Transverse colon (tissue), 4 donors: ENCODE results near the gene LAMTOR3. TPM values are rescaled to one million over a fixed set of nuclear protein-coding genes. Genes with fewer than 3 reads are reported as not detected.

Experiments used
- DNase-seq: peaks from one replicate; pipeline ENCODE4 v3.0.0-alpha.2; 2019
- H3K27ac ChIP-seq, 4 donors: fragments of 200-600 bp; sonication (generic); 2 replicates each; pipeline ENCODE4 v1.5.1; 2016 to 2018; ENCODE audit warnings: inconsistent platforms in 4 of 4
- H3K27me3 ChIP-seq: fragments of 200-600 bp; sonication (generic); 2 replicates; pipeline ENCODE4 v1.5.1; 2017; ENCODE audit warnings: inconsistent platforms
- H3K36me3 ChIP-seq, 4 donors: fragments of 200-600 bp; sonication (generic); 2 replicates each; pipeline ENCODE4 v1.5.1; 2017 to 2019; ENCODE audit warnings: inconsistent platforms in 4 of 4
- H3K4me1 ChIP-seq, 4 donors: fragments of 200-600 bp; sonication (generic); 2 replicates each; pipeline ENCODE4 v1.5.1; 2017 to 2020; ENCODE audit warnings: inconsistent platforms in 4 of 4
- H3K4me3 ChIP-seq, 4 donors: fragments of 200-600 bp; sonication (generic); 1 replicate in 1 of 4; 2 replicates in 3 of 4; pipeline versions ENCODE4 v1.5.1 to v1.6.1; 2017 to 2019; ENCODE audit warnings: inconsistent platforms in 4 of 4
- H3K9me3 ChIP-seq, 2 donors: fragments of 200-600 bp; sonication (generic); 2 replicates each; pipeline ENCODE4 v1.5.1; 2017 to 2019; ENCODE audit warnings: inconsistent platforms in 2 of 2
- CTCF ChIP-seq, 5 experiments: fragments of 200-600 bp in 3 of 5; fragments of 450-650 bp in 2 of 5; sonication (generic) in 3 of 5; IDR thresholded peaks; 1 replicate in 2 of 5; 2 replicates in 3 of 5; pipeline ENCODE4 v1.5.1; 2016 to 2017; ENCODE audit warnings: antibody characterized with exemption in 5 of 5, inconsistent platforms in 3 of 5, mild to moderate bottlenecking in 2 of 5, moderate library complexity in 1 of 5
- EP300 ChIP-seq: sonication (generic); formaldehyde crosslinking; IDR thresholded peaks from one replicate; pipeline ENCODE4 v1.6.1; 2017; ENCODE audit warnings: antibody characterized with exemption, low read depth
- POLR2A ChIP-seq: fragments of 450-650 bp; IDR thresholded peaks from one replicate; pipeline ENCODE4 v1.6.1; 2016; ENCODE audit warnings: antibody characterized with exemption, mild to moderate bottlenecking, moderate library complexity
- POLR2AphosphoS5 ChIP-seq, 3 donors: sonication (generic); formaldehyde crosslinking; IDR thresholded peaks; one replicate each; pipeline ENCODE4 v1.6.1; 2016; ENCODE audit warnings: antibody characterized with exemption in 3 of 3
- WGBS, 2 donors: methylation state at CpG; one replicate each; pipeline ENCODE4 v1.1.5; 2018; ENCODE audit warnings: low coverage in 1 of 2; 5-methylcytosine and 5-hydroxymethylcytosine counted together
- in situ Hi-C, 4 donors: fragments of 200-750 bp; cut with MboI; loops; one replicate each; pipeline versions ENCODE4 v1.15.0 to v1.15.1; 2017; ENCODE audit warnings: low sequenced_read_pairs in 3 of 4, low pct_ligation_motif_present in 1 of 4, low pct_unique_long_range_greater_than_20kb in 1 of 4
- intact Hi-C: fragments of 100-400 bp; cut with DNase I; formaldehyde crosslinking; loops from one replicate; pipeline ENCODE4 v1.15.1; 2023; ENCODE audit warnings: low total_unique reads
- total RNA-seq, 4 donors: library from RNA; depleted of rRNA; stranded (reverse); fragments of >200 nt; gene quantifications; one replicate each; pipeline ENCODE4 v1.1.0, GENCODE V29; 2016

LAMTOR3 gene
- total RNA-seq, 4 donors from 2014 or later: 1.00 to 60.3 (median 32.0) TPM

GRCh38 chr4:99872570-99872969 is 21.7 kb downstream of the LAMTOR3 start:
- intact Hi-C loops: no loop called here
- Histone ChIP-seq H3K36me3 (no peaks in the 10 kb centered on the region), H3K27ac (no peak overlapping the region), H3K4me1 (no peaks in the 10 kb centered on the region), H3K27me3 (no peaks in the 10 kb centered on the region), H3K4me3 (no peak overlapping the region), H3K9me3 (no peaks in the 10 kb centered on the region)
- in situ Hi-C loops: no loop called here
- TF ChIP-seq CTCF (IDR thresholded peaks at IDR 0.05): no peak
- no peak for TF ChIP-seq POLR2A
- no peak for TF ChIP-seq EP300
- no peak for TF ChIP-seq POLR2AphosphoS5 (IDR thresholded peaks at IDR 0.05)
- no peak for DNase-seq

DNA sequence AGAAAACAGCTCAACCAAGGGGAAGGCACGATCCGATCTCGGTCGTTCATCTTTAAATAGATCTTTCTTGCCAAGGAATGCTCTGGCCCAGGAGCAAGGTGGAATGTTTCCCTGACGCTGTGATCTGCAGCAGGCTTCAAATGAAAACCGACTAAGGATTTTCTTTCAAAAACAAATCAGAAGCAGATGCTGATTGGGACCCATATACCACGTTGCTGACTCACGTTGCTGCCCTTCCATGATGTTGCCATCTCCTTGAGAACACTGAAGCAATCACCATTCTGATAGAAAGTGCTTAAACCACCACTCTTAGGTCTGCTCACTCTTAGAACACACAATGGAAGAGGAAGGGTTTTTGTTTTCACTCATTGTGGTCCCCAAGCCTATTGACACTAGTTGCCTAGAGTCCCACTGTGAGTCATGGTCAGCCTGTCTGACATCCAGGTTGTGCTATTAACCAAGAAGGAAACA is 26.1 kb downstream of the LAMTOR3 start:
- WGBS, 2 donors: 61 to 70% methylated on average over 8 of the region's 8 CpGs
- H3K36me3 ChIP-seq: no peaks in the 10 kb centered on the region
- peak overlapping the region in 2 of 4 donors; percentile 51 to 63 for H3K27ac ChIP-seq
- no peaks in the 10 kb centered on the region for H3K9me3 ChIP-seq
- in situ Hi-C loops: no loop called here
- intact Hi-C loops: no loop called here
- DNase-seq: no peak
- peaks cover 0 to 3% (median 0%) of the 10 kb centered on the region in 4 donors for H3K4me1 ChIP-seq
- no peak overlapping the region for H3K4me3 ChIP-seq
- TF ChIP-seq CTCF (IDR thresholded peaks at IDR 0.05) (no peak), POLR2A (no peak), EP300 (no peak), POLR2AphosphoS5 (IDR thresholded peaks at IDR 0.05) (no peak)
- H3K27me3 ChIP-seq: no peaks in the 10 kb centered on the region

DNA sequence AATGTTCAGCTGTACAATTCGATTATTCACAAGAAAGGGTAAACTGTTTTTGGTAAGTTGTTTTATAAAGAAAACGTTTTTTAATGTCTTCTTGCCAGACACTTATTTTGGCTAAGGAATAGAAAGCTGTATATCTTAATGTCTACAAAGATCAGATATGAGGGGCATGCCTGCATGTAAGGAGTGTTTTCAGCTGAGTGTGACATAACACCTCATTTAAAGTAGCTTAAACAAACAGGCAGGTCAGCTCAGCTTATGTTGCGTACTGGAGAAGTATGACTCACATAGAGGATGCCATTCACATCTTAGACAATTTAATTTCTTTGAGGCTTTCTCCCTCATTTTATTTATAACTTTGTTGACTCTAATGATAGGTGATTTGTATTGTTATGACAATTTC is 30.4 kb downstream of the LAMTOR3 start:
- DNase-seq: no peak
- TF ChIP-seq POLR2A (no peak), EP300 (no peak), POLR2AphosphoS5 (IDR thresholded peaks at IDR 0.05) (no peak), CTCF (IDR thresholded peaks at IDR 0.05) (no peak)
- Histone ChIP-seq H3K4me1 (peaks cover 0 to 16% (median 4%) of the 10 kb centered on the region in 4 donors), H3K27ac (no peak overlapping the region), H3K4me3 (no peak overlapping the region), H3K27me3 (no peaks in the 10 kb centered on the region), H3K36me3 (no peaks in the 10 kb centered on the region), H3K9me3 (no peaks in the 10 kb centered on the region)
- 60 to 61% methylated on average over 2 to 3 of the region's 3 CpGs for WGBS, 2 donors
- in situ Hi-C loops: no loop called here
- intact Hi-C loops: no loop called here

DNA sequence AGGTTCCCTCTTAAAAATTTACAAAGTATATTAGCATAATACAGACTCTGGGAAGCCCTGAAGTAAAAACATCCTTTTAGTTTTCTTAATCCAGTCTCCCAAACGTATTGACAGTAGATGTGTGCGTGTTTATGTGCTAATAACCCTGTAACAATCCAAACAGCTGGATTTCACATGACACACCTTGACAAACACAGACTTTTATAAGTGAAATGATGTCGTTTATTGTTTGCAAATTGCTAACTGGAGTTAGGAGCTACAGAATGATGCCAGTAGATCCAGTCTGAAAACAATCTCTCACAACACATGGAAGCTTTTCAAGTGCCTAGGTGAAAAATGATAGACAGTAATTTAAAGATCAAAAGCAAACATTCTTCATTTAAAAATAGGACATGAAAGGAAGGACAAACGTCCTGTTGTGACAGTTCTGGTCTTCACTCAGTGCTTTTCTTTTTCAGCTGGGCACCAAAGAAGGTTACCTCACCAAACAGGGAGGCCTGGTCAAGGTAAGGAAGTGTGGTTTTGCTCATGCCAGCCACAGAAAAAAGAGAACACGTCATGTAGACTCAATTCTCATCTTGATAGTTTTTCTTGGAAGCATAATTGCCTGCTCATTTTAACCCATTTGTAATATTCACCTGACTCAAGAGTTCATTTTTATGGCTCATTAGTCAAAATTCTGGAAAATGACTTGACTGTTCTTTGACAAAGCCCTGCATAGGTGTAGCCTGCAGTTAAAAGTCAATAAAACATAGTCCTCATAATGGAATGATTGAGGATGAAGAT is 32.9 kb downstream of the LAMTOR3 start:
- intact Hi-C loops (no loop called here), in situ Hi-C loops (no loop called here)
- H3K27me3 ChIP-seq: no peaks in the 10 kb centered on the region
- no peak overlapping the region for H3K4me3 ChIP-seq
- TF ChIP-seq POLR2AphosphoS5 (IDR thresholded peaks at IDR 0.05): no peak
- no peak for TF ChIP-seq POLR2A
- TF ChIP-seq CTCF (IDR thresholded peaks at IDR 0.05): no peak
- no peak for TF ChIP-seq EP300
- DNase-seq: no peak
- no peak overlapping the region for H3K27ac ChIP-seq
- H3K9me3 ChIP-seq: no peaks in the 10 kb centered on the region
- H3K36me3 ChIP-seq: no peaks in the 10 kb centered on the region
- H3K4me1 ChIP-seq: peaks cover 0 to 16% (median 4%) of the 10 kb centered on the region in 4 donors
- WGBS, 2 donors: 26 to 29% methylated on average over 5 of the region's 5 CpGs
